WERI-Rb-1 (cell line): ENCODE data around the gene SEMA3B.
A peak's percentile ranks its signal among the peaks of the same experiment; 100 is the strongest.

Experiments used
- DNase-seq: peaks from one replicate; pipeline ENCODE4 v3.0.0-alpha.2; 2020
- H3K27ac ChIP-seq: fragments of 250-450 bp; sonication (Bioruptor Pico); 2 replicates; pipeline ENCODE4 v1.5.1; 2020; ENCODE audit warnings: mild to moderate bottlenecking, moderate library complexity
- H3K27me3 ChIP-seq: fragments of 250-450 bp; sonication (Bioruptor Pico); 2 replicates; pipeline ENCODE4 v1.5.1; 2021; ENCODE audit warnings: mild to moderate bottlenecking, low read depth, moderate library complexity; ENCODE audit not compliant: insufficient read depth, severe bottlenecking
- H3K36me3 ChIP-seq: fragments of 250-450 bp; sonication (Bioruptor Pico); 2 replicates; pipeline ENCODE4 v1.5.1; 2020; ENCODE audit warnings: mild to moderate bottlenecking, moderate library complexity
- H3K4me3 ChIP-seq: 2 replicates; pipeline ENCODE4 v1.5.1; 2011; ENCODE audit warnings: low read depth, mild to moderate bottlenecking, control low read depth, low read length
- H3K9me3 ChIP-seq: fragments of 250-450 bp; sonication (Bioruptor Pico); 2 replicates; pipeline ENCODE4 v1.5.1; 2021; ENCODE audit warnings: mild to moderate bottlenecking, moderate library complexity; ENCODE audit not compliant: severe bottlenecking
- CTCF ChIP-seq: IDR thresholded peaks from 2 replicates; pipeline ENCODE4 v1.5.1; 2011; ENCODE audit warnings: low read depth, mild to moderate bottlenecking, control low read depth, inconsistent platforms, low read length

Gene SEMA3B

DNA sequence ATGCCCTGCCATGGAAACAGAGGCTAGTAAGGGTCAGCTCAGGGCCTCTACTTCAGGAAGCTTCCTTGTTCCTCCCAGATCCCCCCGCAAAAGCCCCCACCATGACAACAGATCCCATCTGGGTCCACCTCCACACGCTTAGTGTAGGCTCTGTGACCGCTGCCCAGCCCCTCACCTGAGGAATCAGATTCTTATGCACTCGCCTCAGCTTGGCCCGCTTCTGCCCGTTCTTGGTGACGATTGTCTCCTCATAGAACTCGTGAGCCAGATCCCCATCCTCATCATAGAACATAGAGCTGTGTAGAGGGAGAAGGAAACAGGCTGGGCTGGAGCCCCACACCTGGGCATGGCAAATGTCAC, 57.2 kb downstream of the SEMA3B start:
- Histone ChIP-seq H3K4me3 (no peak overlapping the region), H3K9me3 (no peaks in the 10 kb centered on the region), H3K27ac (no peak overlapping the region), H3K27me3 (no peaks in the 10 kb centered on the region), H3K36me3 (peaks cover 47% of the 10 kb centered on the region)
- DNase-seq, result no peak
- no peak for TF ChIP-seq CTCF

GRCh38 chr3:50327129-50327528, 58.2 kb downstream of the SEMA3B start:
- Histone ChIP-seq H3K36me3 (peaks cover 57% of the 10 kb centered on the region), H3K9me3 (no peaks in the 10 kb centered on the region), H3K27ac (peak overlapping the region; percentile 81; the same call in 1 of the 2 replicates), H3K27me3 (no peaks in the 10 kb centered on the region), H3K4me3 (peak overlapping the region; percentile 71)
- DNase-seq, result no peak
- TF ChIP-seq CTCF, result no peak
